Neural cell (in vitro differentiated cells): ENCODE measurements around the gene SPAG6. TPM values are rescaled to one million over a fixed set of nuclear protein-coding genes. Genes with fewer than 3 reads are reported as not detected.

Experiments used
- H2AFZ ChIP-seq: fragments of 200-600, 300-800 bp; sonication (generic), shearing (Covaris generic); 2 replicates; pipeline ENCODE4 v1.6.0; 2014; ENCODE audit warnings: low read depth, mild to moderate bottlenecking, antibody characterized with exemption, low read length, moderate library complexity
- H3F3A ChIP-seq: fragments of 200-600 bp; shearing (Covaris generic); 2 replicates; pipeline ENCODE4 v1.6.1; 2016; ENCODE audit warnings: mild to moderate bottlenecking, moderate library complexity, mixed read lengths, antibody characterized with exemption, low read length; ENCODE audit not compliant: insufficient read depth, poor library complexity, severe bottlenecking
- H3K27ac ChIP-seq: fragments of 200-600, 300-800 bp; sonication (generic), shearing (Covaris generic); 2 replicates; pipeline ENCODE4 v1.5.1; 2014; ENCODE audit warnings: mild to moderate bottlenecking, low read length, moderate library complexity
- H3K27me3 ChIP-seq: fragments of 300-800, 200-600 bp; sonication (generic), shearing (Covaris generic); 2 replicates; pipeline ENCODE4 v1.6.0; 2014; ENCODE audit warnings: mild to moderate bottlenecking, low read depth, low read length, moderate library complexity; ENCODE audit not compliant: insufficient read depth
- H3K36me3 ChIP-seq: fragments of 300-800, 200-600 bp; sonication (generic), shearing (Covaris generic); 2 replicates; pipeline ENCODE4 v1.5.1; 2014; ENCODE audit warnings: mild to moderate bottlenecking, antibody characterized with exemption, low read length, moderate library complexity; ENCODE audit not compliant: insufficient read depth
- H3K4me2 ChIP-seq: fragments of 300-800, 200-600 bp; sonication (generic), shearing (Covaris generic); 2 replicates; pipeline ENCODE4 v1.6.0; 2014; ENCODE audit warnings: mild to moderate bottlenecking, low read length
- H3K4me3 ChIP-seq: fragments of 300-800, 200-600 bp; sonication (generic), shearing (Covaris generic); 2 replicates; pipeline ENCODE4 v1.5.1; 2014; ENCODE audit warnings: mild to moderate bottlenecking, low read length, moderate library complexity
- H3K79me2 ChIP-seq: fragments of 200-600 bp; shearing (Covaris generic); replicated peaks from 2 replicates; pipeline ENCODE4 v1.6.0; 2014; ENCODE audit warnings: mild to moderate bottlenecking, low read length, moderate library complexity; ENCODE audit not compliant: insufficient read depth
- H3K9ac ChIP-seq: fragments of 300-800, 200-600 bp; sonication (generic), shearing (Covaris generic); 2 replicates; pipeline ENCODE4 v1.6.1; 2016; ENCODE audit warnings: mild to moderate bottlenecking, low read length, mixed read lengths
- H3K9me2 ChIP-seq: fragments of 200-600 bp; shearing (Covaris generic); 2 replicates; pipeline ENCODE4 v1.6.1; 2016; ENCODE audit warnings: mild to moderate bottlenecking, low read length, mixed read lengths; ENCODE audit not compliant: insufficient read depth
- H3K9me3 ChIP-seq: fragments of 200-600, 300-800 bp; sonication (generic), shearing (Covaris generic); 2 replicates; pipeline ENCODE4 v1.6.1; 2016; ENCODE audit warnings: mild to moderate bottlenecking, mixed run types, low read length, moderate library complexity, mixed read lengths
- H4K20me1 ChIP-seq: fragments of 200-600 bp; shearing (Covaris generic); 2 replicates; pipeline ENCODE4 v1.6.1; 2016; ENCODE audit warnings: mild to moderate bottlenecking, mixed run types; ENCODE audit not compliant: insufficient read depth
- EP300 ChIP-seq: fragments of 450-650 bp; conservative IDR thresholded peaks from 2 replicates; pipeline ENCODE4 v1.6.1; 2014; ENCODE audit warnings: antibody characterized with exemption, mild to moderate bottlenecking, moderate library complexity; ENCODE audit not compliant: poor library complexity, severe bottlenecking
- EZH2 ChIP-seq: fragments of 200-600, 300-800 bp; shearing (Covaris generic), sonication (generic); IDR thresholded peaks from 2 replicates; pipeline ENCODE4 v1.6.1; 2014; ENCODE audit warnings: antibody characterized with exemption, low read length, borderline replicate concordance, mild to moderate bottlenecking; ENCODE audit not compliant: insufficient read depth, poor library complexity, severe bottlenecking
- MXI1 ChIP-seq: fragments of 450-650 bp; conservative IDR thresholded peaks from 2 replicates; pipeline ENCODE4 v1.6.1; 2014; ENCODE audit warnings: antibody characterized with exemption, mild to moderate bottlenecking; ENCODE audit not compliant: poor library complexity, severe bottlenecking
- POLR2AphosphoS5 ChIP-seq: IDR thresholded peaks from 2 replicates; pipeline ENCODE4 v1.6.1; 2012
- RAD21 ChIP-seq: fragments of 450-650 bp; conservative IDR thresholded peaks from 2 replicates; pipeline ENCODE4 v1.6.1; 2014; ENCODE audit warnings: antibody characterized with exemption, mild to moderate bottlenecking, moderate library complexity
- SMC3 ChIP-seq: fragments of 450-650 bp; conservative IDR thresholded peaks from 2 replicates; pipeline ENCODE4 v1.6.1; 2014; ENCODE audit warnings: antibody characterized with exemption, mild to moderate bottlenecking, moderate library complexity; ENCODE audit not compliant: poor library complexity
- TAF1 ChIP-seq: IDR thresholded peaks from 2 replicates; pipeline ENCODE4 v1.6.1; 2012; ENCODE audit warnings: low read depth
- polyA plus RNA-seq: library from polyadenylated mRNA; depleted of rRNA; stranded (reverse); fragments of >200 nt; gene quantifications from 2 replicates; pipeline ENCODE4 v1.2.3, GENCODE V29; 2014
- TF ChIP-seq, protein P1 (sequence below): fragments of 450-650 bp; IDR thresholded peaks from 2 replicates; pipeline ENCODE4 v1.5.1; 2014; ENCODE audit warnings: antibody characterized with exemption, mild to moderate bottlenecking, moderate library complexity; ENCODE audit not compliant: poor library complexity, severe bottlenecking
- TF ChIP-seq, protein P2 (sequence below): IDR thresholded peaks from 2 replicates; pipeline ENCODE4 v1.6.1; 2012; ENCODE audit warnings: borderline replicate concordance

The SPAG6 gene
- polyA plus RNA-seq, 1 donor from 2014 or later = 0.36 TPM

DNA sequence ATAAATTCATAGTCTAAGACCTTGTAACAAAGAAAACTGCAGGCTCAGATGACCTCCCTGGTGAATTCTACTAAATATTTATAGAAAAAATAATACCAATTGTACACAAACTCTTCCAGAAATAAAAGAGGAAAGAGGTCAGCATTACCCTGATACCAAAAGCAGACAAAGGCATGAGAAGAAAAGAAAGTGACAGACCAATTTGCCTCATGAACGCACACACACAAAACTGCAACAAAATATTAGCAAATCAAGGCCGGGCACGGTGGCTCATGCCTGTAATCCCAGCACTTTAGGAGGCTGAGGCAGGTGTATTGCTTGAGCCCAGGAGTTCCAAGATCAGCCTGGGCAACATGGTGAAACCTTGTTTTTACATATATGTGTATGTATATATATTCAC lies 41.8 kb upstream of the SPAG6 start:
- Histone ChIP-seq H3K9me2 (no peaks in the 10 kb centered on the region), H4K20me1 (no peaks in the 10 kb centered on the region), H3K9ac (no peak overlapping the region), H3K4me3 (no peak overlapping the region), H3K9me3 (no peaks in the 10 kb centered on the region), H3K79me2 (no peaks in the 10 kb centered on the region), H3K4me2 (no peak overlapping the region), H3K27me3 (no peaks in the 10 kb centered on the region), H2AFZ (no peak overlapping the region), H3K36me3 (no peaks in the 10 kb centered on the region), H3F3A (no peaks in the 10 kb centered on the region), H3K27ac (no peak overlapping the region)
- TF ChIP-seq MXI1 (no peak), SMC3 (no peak), EP300 (no peak)

DNA sequence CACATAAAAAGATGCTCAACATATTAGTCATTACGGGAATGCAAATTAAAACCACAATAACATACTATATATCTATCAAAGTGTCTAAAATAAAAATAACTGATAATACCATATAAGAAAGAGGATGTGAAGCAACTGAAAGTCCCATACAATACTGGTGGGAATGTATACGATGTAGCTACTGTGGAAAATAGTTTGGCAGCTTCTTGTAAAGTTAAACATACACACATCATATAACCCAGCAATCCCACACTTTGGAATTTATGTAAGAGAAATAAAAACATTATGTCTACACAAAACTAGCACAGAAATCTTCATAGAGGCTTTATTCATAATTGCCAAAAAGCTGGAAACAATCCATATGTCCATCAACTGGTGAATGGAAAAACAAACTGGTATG lies 39.6 kb upstream of the SPAG6 start:
- Histone ChIP-seq H3K79me2 (no peaks in the 10 kb centered on the region), H2AFZ (no peak overlapping the region), H3K4me2 (no peak overlapping the region), H3K9me3 (no peaks in the 10 kb centered on the region), H3K4me3 (no peak overlapping the region), H3K27ac (no peak overlapping the region), H3F3A (no peaks in the 10 kb centered on the region), H4K20me1 (no peaks in the 10 kb centered on the region), H3K36me3 (no peaks in the 10 kb centered on the region), H3K27me3 (no peaks in the 10 kb centered on the region), H3K9ac (no peak overlapping the region), H3K9me2 (no peaks in the 10 kb centered on the region)
- TF ChIP-seq MXI1 (no peak), RAD21 (no peak), POLR2AphosphoS5 (no peak), SMC3 (no peak), EP300 (no peak), TAF1 (no peak), EZH2 (no peak)
- TF ChIP-seq, protein P1, sequence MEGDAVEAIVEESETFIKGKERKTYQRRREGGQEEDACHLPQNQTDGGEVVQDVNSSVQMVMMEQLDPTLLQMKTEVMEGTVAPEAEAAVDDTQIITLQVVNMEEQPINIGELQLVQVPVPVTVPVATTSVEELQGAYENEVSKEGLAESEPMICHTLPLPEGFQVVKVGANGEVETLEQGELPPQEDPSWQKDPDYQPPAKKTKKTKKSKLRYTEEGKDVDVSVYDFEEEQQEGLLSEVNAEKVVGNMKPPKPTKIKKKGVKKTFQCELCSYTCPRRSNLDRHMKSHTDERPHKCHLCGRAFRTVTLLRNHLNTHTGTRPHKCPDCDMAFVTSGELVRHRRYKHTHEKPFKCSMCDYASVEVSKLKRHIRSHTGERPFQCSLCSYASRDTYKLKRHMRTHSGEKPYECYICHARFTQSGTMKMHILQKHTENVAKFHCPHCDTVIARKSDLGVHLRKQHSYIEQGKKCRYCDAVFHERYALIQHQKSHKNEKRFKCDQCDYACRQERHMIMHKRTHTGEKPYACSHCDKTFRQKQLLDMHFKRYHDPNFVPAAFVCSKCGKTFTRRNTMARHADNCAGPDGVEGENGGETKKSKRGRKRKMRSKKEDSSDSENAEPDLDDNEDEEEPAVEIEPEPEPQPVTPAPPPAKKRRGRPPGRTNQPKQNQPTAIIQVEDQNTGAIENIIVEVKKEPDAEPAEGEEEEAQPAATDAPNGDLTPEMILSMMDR = no peak
- TF ChIP-seq, protein P2, sequence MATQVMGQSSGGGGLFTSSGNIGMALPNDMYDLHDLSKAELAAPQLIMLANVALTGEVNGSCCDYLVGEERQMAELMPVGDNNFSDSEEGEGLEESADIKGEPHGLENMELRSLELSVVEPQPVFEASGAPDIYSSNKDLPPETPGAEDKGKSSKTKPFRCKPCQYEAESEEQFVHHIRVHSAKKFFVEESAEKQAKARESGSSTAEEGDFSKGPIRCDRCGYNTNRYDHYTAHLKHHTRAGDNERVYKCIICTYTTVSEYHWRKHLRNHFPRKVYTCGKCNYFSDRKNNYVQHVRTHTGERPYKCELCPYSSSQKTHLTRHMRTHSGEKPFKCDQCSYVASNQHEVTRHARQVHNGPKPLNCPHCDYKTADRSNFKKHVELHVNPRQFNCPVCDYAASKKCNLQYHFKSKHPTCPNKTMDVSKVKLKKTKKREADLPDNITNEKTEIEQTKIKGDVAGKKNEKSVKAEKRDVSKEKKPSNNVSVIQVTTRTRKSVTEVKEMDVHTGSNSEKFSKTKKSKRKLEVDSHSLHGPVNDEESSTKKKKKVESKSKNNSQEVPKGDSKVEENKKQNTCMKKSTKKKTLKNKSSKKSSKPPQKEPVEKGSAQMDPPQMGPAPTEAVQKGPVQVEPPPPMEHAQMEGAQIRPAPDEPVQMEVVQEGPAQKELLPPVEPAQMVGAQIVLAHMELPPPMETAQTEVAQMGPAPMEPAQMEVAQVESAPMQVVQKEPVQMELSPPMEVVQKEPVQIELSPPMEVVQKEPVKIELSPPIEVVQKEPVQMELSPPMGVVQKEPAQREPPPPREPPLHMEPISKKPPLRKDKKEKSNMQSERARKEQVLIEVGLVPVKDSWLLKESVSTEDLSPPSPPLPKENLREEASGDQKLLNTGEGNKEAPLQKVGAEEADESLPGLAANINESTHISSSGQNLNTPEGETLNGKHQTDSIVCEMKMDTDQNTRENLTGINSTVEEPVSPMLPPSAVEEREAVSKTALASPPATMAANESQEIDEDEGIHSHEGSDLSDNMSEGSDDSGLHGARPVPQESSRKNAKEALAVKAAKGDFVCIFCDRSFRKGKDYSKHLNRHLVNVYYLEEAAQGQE = no peak

DNA sequence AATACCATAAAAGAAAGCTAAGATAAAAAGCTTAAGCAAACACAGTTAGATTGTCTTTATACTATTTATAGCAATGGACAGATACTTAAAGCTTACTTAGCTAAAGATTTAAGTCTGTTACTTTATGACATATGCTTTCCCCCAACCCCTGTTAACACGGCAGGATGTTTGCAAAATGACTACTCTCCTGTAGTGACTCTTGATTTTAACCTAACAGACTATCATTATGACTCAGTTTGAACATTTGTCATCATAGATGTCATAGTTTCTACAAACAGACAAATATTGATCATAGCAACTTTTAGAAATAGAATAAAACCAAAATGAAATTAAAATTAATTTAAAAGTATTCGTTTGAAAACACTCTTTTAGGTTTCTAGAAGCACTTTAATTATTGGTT lies 36.9 kb upstream of the SPAG6 start:
- Histone ChIP-seq H3K4me3 (no peak overlapping the region), H4K20me1 (no peaks in the 10 kb centered on the region), H3K4me2 (no peak overlapping the region), H3K36me3 (no peaks in the 10 kb centered on the region), H3F3A (no peaks in the 10 kb centered on the region), H3K9me3 (no peaks in the 10 kb centered on the region), H3K27me3 (peaks cover 6% of the 10 kb centered on the region), H2AFZ (no peak overlapping the region), H3K9me2 (no peaks in the 10 kb centered on the region), H3K27ac (no peak overlapping the region), H3K9ac (no peak overlapping the region), H3K79me2 (no peaks in the 10 kb centered on the region)
- TF ChIP-seq, protein P1 = no peak
- TF ChIP-seq RAD21 = no peak
